Measurements from ENCODE around the gene KRTAP12-4. TPM values are rescaled to one million over a fixed set of nuclear protein-coding genes. Genes with fewer than 3 reads are reported as not detected.
"Not testable (repeated sequence)": the region's sequence is repeated elsewhere in the genome, so short reads cannot be mapped to it uniquely, and the experiment has no call there.

Gene KRTAP12-4
- total RNA-seq, 4 donors from 2014 or later: not detected

DNA sequence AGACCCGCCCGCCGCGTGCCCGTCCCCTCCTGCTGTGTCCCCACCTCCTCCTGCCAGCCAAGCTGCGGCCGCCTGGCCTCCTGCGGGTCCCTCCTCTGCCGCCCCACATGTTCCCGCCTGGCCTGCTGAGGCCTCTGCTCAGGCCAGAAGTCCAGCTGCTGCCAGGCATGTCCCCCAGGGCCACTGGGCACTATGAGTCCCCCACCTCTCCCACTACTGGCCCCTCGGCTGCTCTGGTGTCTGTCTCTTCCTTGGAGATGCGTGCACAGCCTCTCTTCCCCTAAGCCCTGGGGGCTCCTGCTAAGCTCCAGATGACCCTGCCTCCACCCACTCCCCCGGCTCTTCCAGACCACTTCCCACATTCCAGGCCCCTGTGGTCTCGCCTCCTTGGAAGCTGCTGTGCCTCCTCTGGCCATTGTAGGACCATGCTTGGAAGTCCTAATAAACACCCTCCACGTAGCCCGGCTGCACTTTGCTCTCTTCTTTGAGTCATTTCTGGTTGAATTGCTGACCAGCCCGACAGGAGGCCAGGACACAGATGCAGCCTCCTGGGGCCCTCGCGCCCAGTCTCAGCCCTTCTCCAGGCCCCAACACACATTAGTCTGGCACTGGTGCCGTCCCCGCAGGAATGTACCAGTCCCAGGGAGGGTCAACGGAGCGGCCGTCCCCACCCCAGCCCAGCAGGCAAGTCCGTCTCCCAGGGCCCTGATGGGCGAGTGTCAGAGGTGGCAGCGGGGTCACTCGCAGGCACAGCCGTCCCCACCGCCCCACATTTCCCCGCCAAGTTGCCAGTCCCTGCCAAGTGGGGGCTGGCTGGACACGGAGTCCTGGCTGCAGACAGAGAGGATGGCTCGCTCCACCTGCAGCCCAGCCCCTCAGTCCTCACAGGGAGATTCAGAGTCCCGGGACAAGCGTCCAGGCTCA is 43.6 kb upstream of the KRTAP12-4 start:
- Histone ChIP-seq H3K27me3 (peaks cover 0 to 7% of the 10 kb centered on the region in 2 donors), H3K4me3 (no peak overlapping the region), H3K27ac (no peak overlapping the region), H3K36me3 (no peaks in the 10 kb centered on the region), H3K4me1 (no peaks in the 10 kb centered on the region), H3K9me3 (no peaks in the 10 kb centered on the region)
- intact Hi-C loops (cut with DNase I; ENCODE audit: low total_unique reads): no loop called here
- DNase-seq: no peak
- TF ChIP-seq, protein P1, sequence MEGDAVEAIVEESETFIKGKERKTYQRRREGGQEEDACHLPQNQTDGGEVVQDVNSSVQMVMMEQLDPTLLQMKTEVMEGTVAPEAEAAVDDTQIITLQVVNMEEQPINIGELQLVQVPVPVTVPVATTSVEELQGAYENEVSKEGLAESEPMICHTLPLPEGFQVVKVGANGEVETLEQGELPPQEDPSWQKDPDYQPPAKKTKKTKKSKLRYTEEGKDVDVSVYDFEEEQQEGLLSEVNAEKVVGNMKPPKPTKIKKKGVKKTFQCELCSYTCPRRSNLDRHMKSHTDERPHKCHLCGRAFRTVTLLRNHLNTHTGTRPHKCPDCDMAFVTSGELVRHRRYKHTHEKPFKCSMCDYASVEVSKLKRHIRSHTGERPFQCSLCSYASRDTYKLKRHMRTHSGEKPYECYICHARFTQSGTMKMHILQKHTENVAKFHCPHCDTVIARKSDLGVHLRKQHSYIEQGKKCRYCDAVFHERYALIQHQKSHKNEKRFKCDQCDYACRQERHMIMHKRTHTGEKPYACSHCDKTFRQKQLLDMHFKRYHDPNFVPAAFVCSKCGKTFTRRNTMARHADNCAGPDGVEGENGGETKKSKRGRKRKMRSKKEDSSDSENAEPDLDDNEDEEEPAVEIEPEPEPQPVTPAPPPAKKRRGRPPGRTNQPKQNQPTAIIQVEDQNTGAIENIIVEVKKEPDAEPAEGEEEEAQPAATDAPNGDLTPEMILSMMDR (IDR thresholded peaks at IDR 0.05): no peak
- TF ChIP-seq POLR2A (IDR thresholded peaks at IDR 0.05): no peak

DNA sequence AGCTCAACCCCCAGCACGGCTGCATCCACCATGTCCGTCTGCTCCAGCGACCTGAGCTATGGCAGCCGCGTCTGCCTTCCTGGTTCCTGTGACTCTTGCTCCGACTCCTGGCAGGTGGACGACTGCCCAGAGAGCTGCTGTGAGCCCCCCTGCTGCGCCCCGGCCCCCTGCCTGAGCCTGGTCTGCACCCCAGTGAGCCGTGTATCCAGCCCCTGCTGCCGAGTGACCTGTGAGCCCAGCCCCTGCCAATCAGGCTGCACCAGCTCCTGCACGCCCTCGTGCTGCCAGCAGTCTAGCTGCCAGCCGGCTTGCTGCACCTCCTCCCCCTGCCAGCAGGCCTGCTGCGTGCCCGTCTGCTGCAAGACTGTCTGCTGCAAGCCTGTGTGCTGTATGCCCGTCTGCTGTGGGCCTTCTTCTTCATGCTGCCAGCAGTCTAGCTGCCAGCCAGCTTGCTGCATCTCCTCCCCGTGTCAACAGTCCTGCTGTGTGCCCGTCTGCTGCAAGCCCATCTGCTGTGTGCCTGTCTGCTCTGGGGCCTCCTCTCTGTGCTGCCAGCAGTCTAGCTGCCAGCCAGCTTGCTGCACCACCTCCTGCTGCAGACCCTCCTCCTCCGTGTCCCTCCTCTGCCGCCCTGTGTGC is 42.8 kb upstream of the KRTAP12-4 start, which contains the start of gene KRTAP10-12:
Gene KRTAP10-12, plus strand, starts transcription at position 1 of the 639 bp plus-strand sequence. Its CDS starts 30 bp downstream, at position 31.
- H3K27ac ChIP-seq; DNase-seq; H3K27me3 ChIP-seq; H3K4me1 ChIP-seq; H3K36me3 ChIP-seq; intact Hi-C loops (cut with DNase I; ENCODE audit: low total_unique reads); H3K4me3 ChIP-seq; H3K9me3 ChIP-seq: not testable (repeated sequence)

DNA sequence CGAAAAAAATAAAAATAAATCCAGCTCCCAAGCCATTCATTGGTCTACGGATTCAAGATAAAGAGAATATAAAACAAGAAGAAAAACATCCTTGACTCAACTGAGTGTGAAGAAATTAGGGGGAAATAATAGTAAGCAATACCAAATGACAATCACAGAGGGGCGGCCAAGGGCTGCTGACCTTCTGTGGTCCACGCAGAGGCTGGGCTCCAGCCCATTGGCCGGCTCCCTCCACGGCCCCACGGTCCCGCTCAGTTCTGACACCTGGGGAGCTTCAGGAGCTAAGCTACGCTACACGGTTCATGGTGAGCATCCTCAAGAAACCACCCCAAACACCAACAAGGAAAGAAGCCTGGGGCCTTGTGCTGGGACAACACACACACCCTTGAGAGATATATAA is 42.1 kb upstream of the KRTAP12-4 start:
- Histone ChIP-seq H3K9me3 (peaks cover 0 to 3% of the 10 kb centered on the region in 2 donors), H3K27ac (no peak overlapping the region), H3K4me3 (no peak overlapping the region), H3K4me1 (no peaks in the 10 kb centered on the region), H3K36me3 (no peaks in the 10 kb centered on the region), H3K27me3 (peaks cover 0 to 7% of the 10 kb centered on the region in 2 donors)
- no peak for DNase-seq
- intact Hi-C loops (cut with DNase I; ENCODE audit: low total_unique reads): no loop called here
- TF ChIP-seq, protein P1 (IDR thresholded peaks at IDR 0.05): no peak
- no peak for TF ChIP-seq POLR2A (IDR thresholded peaks at IDR 0.05)

DNA sequence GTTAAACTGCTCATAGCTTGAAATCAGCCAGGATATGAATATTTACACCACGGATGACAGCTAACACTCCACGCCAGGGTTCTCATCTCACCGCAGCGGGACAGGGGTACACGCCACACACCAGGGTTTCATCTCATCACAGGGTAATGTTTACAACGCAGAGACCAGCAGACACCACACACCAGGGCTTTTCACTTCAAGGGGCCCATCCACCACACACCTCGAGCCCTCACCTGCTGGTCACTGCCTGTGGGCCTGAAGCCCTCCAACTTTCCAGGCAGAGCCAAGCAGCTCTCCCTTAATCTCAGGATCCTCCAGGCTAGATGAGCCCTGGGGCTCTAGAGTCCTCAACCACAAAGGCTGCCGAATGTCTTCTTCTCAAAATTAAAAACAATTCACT is 41.2 kb upstream of the KRTAP12-4 start:
- DNase-seq: no peak
- Histone ChIP-seq H3K27ac (no peak overlapping the region), H3K9me3 (peaks cover 0 to 3% of the 10 kb centered on the region in 2 donors), H3K4me3 (no peak overlapping the region), H3K27me3 (peaks cover 0 to 7% of the 10 kb centered on the region in 2 donors), H3K4me1 (no peaks in the 10 kb centered on the region), H3K36me3 (no peaks in the 10 kb centered on the region)
- intact Hi-C loops (cut with DNase I; ENCODE audit: low total_unique reads): no loop called here
- no peak for TF ChIP-seq POLR2A (IDR thresholded peaks at IDR 0.05)
- TF ChIP-seq, protein P1 (IDR thresholded peaks at IDR 0.05): no peak

DNA sequence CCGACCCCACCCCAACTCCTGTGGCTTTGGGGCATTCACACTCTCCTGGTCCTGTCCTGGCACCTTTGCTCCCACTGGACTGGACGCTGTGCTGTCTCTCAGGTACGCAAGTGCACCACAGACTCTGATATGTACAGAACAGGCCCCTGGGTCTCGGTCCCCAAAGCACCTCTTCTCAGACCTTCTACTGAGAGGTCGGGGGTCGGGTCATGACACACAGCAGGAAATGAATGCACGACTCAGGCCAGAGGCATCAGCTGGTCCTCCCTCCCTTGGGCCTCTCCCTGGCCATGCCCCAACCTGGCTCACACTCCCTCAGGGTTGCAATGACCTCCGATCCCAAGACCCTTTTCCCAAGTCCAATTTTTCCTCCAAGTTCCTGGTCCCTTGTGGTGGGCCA is 40.7 kb upstream of the KRTAP12-4 start:
- TF ChIP-seq, protein P1 (IDR thresholded peaks at IDR 0.05): no peak
- no peak for TF ChIP-seq POLR2A (IDR thresholded peaks at IDR 0.05)
- Histone ChIP-seq H3K4me1 (no peaks in the 10 kb centered on the region), H3K9me3 (peaks cover 0 to 3% of the 10 kb centered on the region in 2 donors), H3K27ac (no peak overlapping the region), H3K27me3 (peaks cover 0 to 5% of the 10 kb centered on the region in 2 donors), H3K4me3 (no peak overlapping the region), H3K36me3 (no peaks in the 10 kb centered on the region)
- DNase-seq: no peak
- intact Hi-C loops (cut with DNase I; ENCODE audit: low total_unique reads): no loop called here

Data from uterus (tissue), 4 donors.